ENCODE results near the gene CNTNAP5.

Gene CNTNAP5

GRCh38 chr2:124319577-124319976, 294.5 kb downstream of the CNTNAP5 start:
- H3K27ac ChIP-seq (ENCODE audit: low read length, poor library complexity, severe bottlenecking): no peak overlapping the region
- no peak overlapping the region for H3K9ac ChIP-seq (ENCODE audit: low read length)
- no peaks in the 10 kb centered on the region for H3K79me1 ChIP-seq (replicated peaks; ENCODE audit: low read length, poor library complexity, severe bottlenecking)
- H3K23ac ChIP-seq (ENCODE audit: low read length in 2 of 2): no peak overlapping the region
- H3K27me3 ChIP-seq (ENCODE audit: control insufficient read depth in 1 of 2, insufficient read depth in 1 of 2, low read length in 2 of 2): no peaks in the 10 kb centered on the region
- H2BK12ac ChIP-seq (ENCODE audit: low read length in 2 of 2): no peak overlapping the region
- no peak overlapping the region for H2AFZ ChIP-seq (ENCODE audit: low read depth, low read length)
- no peak overlapping the region for H3K14ac ChIP-seq (ENCODE audit: low read length in 2 of 2)
- no peaks in the 10 kb centered on the region for H3K4me1 ChIP-seq (ENCODE audit: control insufficient read depth, insufficient read depth, low read depth, low read length)
- H3K4me3 ChIP-seq (ENCODE audit: insufficient read depth in 1 of 2, low read depth in 1 of 2, low read length in 2 of 2): no peak overlapping the region
- no peak overlapping the region for H4K8ac ChIP-seq (ENCODE audit: low read length)
- DNase-seq: no peak
- no peak overlapping the region for H3K4me2 ChIP-seq (ENCODE audit: low read length, poor library complexity, severe bottlenecking)
- no peak overlapping the region for H2BK5ac ChIP-seq (ENCODE audit: low read depth, low read length, poor library complexity, severe bottlenecking)
- no peak overlapping the region for H2BK15ac ChIP-seq (ENCODE audit: low read depth, poor library complexity, severe bottlenecking)
- H4K91ac ChIP-seq (ENCODE audit: low read length): no peak overlapping the region
- H3K18ac ChIP-seq (ENCODE audit: low read depth in 1 of 2, low read length in 2 of 2): no peak overlapping the region
- WGBS: 71% methylated on average over 1 of the region's 3 CpGs
- no peak overlapping the region for H2BK120ac ChIP-seq (ENCODE audit: low read depth, low read length)
- H2AK5ac ChIP-seq (ENCODE audit: low read length, severe bottlenecking): no peak overlapping the region
- H3K36me3 ChIP-seq (ENCODE audit: control insufficient read depth in 1 of 2, insufficient read depth in 2 of 2, low read depth in 1 of 2, low read length in 2 of 2): no peaks in the 10 kb centered on the region
- H3K4ac ChIP-seq (ENCODE audit: low read depth in 1 of 2, low read length in 2 of 2): no peak overlapping the region
- no peaks in the 10 kb centered on the region for H3K9me3 ChIP-seq (ENCODE audit: control insufficient read depth, low read length)

- 55% methylated on average over 3 of the region's 5 CpGs for WGBS
Measured at GRCh38 chr2:124320051-124320688, 295.1 kb downstream of the CNTNAP5 start.

GRCh38 chr2:124323321-124323720, 298.2 kb downstream of the CNTNAP5 start:
- Histone ChIP-seq H2BK120ac (ENCODE audit: low read depth, low read length) (no peak overlapping the region), H2BK5ac (ENCODE audit: low read depth, low read length, poor library complexity, severe bottlenecking) (no peak overlapping the region), H3K18ac (ENCODE audit: low read depth in 1 of 2, low read length in 2 of 2) (no peak overlapping the region), H4K91ac (ENCODE audit: low read length) (no peak overlapping the region), H3K23ac (ENCODE audit: low read length in 2 of 2) (no peak overlapping the region), H2AFZ (ENCODE audit: low read depth, low read length) (no peak overlapping the region), H3K9ac (ENCODE audit: low read length) (no peak overlapping the region), H2BK15ac (ENCODE audit: low read depth, poor library complexity, severe bottlenecking) (no peak overlapping the region), H3K4ac (ENCODE audit: low read depth in 1 of 2, low read length in 2 of 2) (no peak overlapping the region), H3K27ac (ENCODE audit: low read length, poor library complexity, severe bottlenecking) (no peak overlapping the region), H3K4me3 (ENCODE audit: insufficient read depth in 1 of 2, low read depth in 1 of 2, low read length in 2 of 2) (no peak overlapping the region), H3K27me3 (ENCODE audit: control insufficient read depth in 1 of 2, insufficient read depth in 1 of 2, low read length in 2 of 2) (no peaks in the 10 kb centered on the region), H3K4me1 (ENCODE audit: control insufficient read depth, insufficient read depth, low read depth, low read length) (no peaks in the 10 kb centered on the region), H3K4me2 (ENCODE audit: low read length, poor library complexity, severe bottlenecking) (no peak overlapping the region), H3K36me3 (ENCODE audit: control insufficient read depth in 1 of 2, insufficient read depth in 2 of 2, low read depth in 1 of 2, low read length in 2 of 2) (no peaks in the 10 kb centered on the region), H3K79me1 (replicated peaks; ENCODE audit: low read length, poor library complexity, severe bottlenecking) (no peaks in the 10 kb centered on the region), H3K9me3 (ENCODE audit: control insufficient read depth, low read length) (no peaks in the 10 kb centered on the region), H2AK5ac (ENCODE audit: low read length, severe bottlenecking) (no peak overlapping the region), H4K8ac (ENCODE audit: low read length) (no peak overlapping the region), H3K14ac (ENCODE audit: low read length in 2 of 2) (no peak overlapping the region), H2BK12ac (ENCODE audit: low read length in 2 of 2) (no peak overlapping the region)
- WGBS: 63% methylated on average over 2 of the region's 2 CpGs
- peak; percentile 19 for DNase-seq

More at GRCh38 chr2:124320051-124320688, 295.1 kb downstream of the CNTNAP5 start:
- Histone ChIP-seq H3K4me2 (ENCODE audit: low read length, poor library complexity, severe bottlenecking) (no peak overlapping the region), H3K36me3 (ENCODE audit: control insufficient read depth in 1 of 2, insufficient read depth in 2 of 2, low read depth in 1 of 2, low read length in 2 of 2) (no peaks in the 10 kb centered on the region), H4K8ac (ENCODE audit: low read length) (no peak overlapping the region), H3K4me1 (ENCODE audit: control insufficient read depth, insufficient read depth, low read depth, low read length) (no peaks in the 10 kb centered on the region), H2BK120ac (ENCODE audit: low read depth, low read length) (no peak overlapping the region), H2BK12ac (ENCODE audit: low read length in 2 of 2) (no peak overlapping the region), H2BK5ac (ENCODE audit: low read depth, low read length, poor library complexity, severe bottlenecking) (no peak overlapping the region), H2AK5ac (ENCODE audit: low read length, severe bottlenecking) (no peak overlapping the region), H3K27me3 (ENCODE audit: control insufficient read depth in 1 of 2, insufficient read depth in 1 of 2, low read length in 2 of 2) (no peaks in the 10 kb centered on the region), H3K18ac (ENCODE audit: low read depth in 1 of 2, low read length in 2 of 2) (no peak overlapping the region), H4K91ac (ENCODE audit: low read length) (no peak overlapping the region), H3K9ac (ENCODE audit: low read length) (no peak overlapping the region), H3K27ac (ENCODE audit: low read length, poor library complexity, severe bottlenecking) (no peak overlapping the region), H3K4ac (ENCODE audit: low read depth in 1 of 2, low read length in 2 of 2) (no peak overlapping the region), H3K9me3 (ENCODE audit: control insufficient read depth, low read length) (no peaks in the 10 kb centered on the region), H3K23ac (ENCODE audit: low read length in 2 of 2) (no peak overlapping the region), H3K4me3 (ENCODE audit: insufficient read depth in 1 of 2, low read depth in 1 of 2, low read length in 2 of 2) (no peak overlapping the region), H3K79me1 (replicated peaks; ENCODE audit: low read length, poor library complexity, severe bottlenecking) (no peaks in the 10 kb centered on the region), H2AFZ (ENCODE audit: low read depth, low read length) (no peak overlapping the region), H3K14ac (ENCODE audit: low read length in 2 of 2) (no peak overlapping the region), H2BK15ac (ENCODE audit: low read depth, poor library complexity, severe bottlenecking) (no peak overlapping the region)
- DNase-seq: no peak

GRCh38 chr2:124325667-124326440, 300.8 kb downstream of the CNTNAP5 start:
- H2BK15ac ChIP-seq (ENCODE audit: low read depth, poor library complexity, severe bottlenecking): no peak overlapping the region
- no peaks in the 10 kb centered on the region for H3K9me3 ChIP-seq (ENCODE audit: control insufficient read depth, low read length)
- H3K79me1 ChIP-seq (replicated peaks; ENCODE audit: low read length, poor library complexity, severe bottlenecking): no peaks in the 10 kb centered on the region
- no peak overlapping the region for H3K4ac ChIP-seq (ENCODE audit: low read depth in 1 of 2, low read length in 2 of 2)
- H3K9ac ChIP-seq (ENCODE audit: low read length): no peak overlapping the region
- H3K27me3 ChIP-seq (ENCODE audit: control insufficient read depth in 1 of 2, insufficient read depth in 1 of 2, low read length in 2 of 2): no peaks in the 10 kb centered on the region
- no peak overlapping the region for H2BK120ac ChIP-seq (ENCODE audit: low read depth, low read length)
- no peak overlapping the region for H4K8ac ChIP-seq (ENCODE audit: low read length)
- H3K4me2 ChIP-seq (ENCODE audit: low read length, poor library complexity, severe bottlenecking): no peak overlapping the region
- no peaks in the 10 kb centered on the region for H3K4me1 ChIP-seq (ENCODE audit: control insufficient read depth, insufficient read depth, low read depth, low read length)
- H2BK5ac ChIP-seq (ENCODE audit: low read depth, low read length, poor library complexity, severe bottlenecking): no peak overlapping the region
- H3K18ac ChIP-seq (ENCODE audit: low read depth in 1 of 2, low read length in 2 of 2): no peak overlapping the region
- no peak overlapping the region for H3K23ac ChIP-seq (ENCODE audit: low read length in 2 of 2)
- no peak overlapping the region for H3K27ac ChIP-seq (ENCODE audit: low read length, poor library complexity, severe bottlenecking)
- no peak overlapping the region for H2AK5ac ChIP-seq (ENCODE audit: low read length, severe bottlenecking)
- no peak for DNase-seq
- no peaks in the 10 kb centered on the region for H3K36me3 ChIP-seq (ENCODE audit: control insufficient read depth in 1 of 2, insufficient read depth in 2 of 2, low read depth in 1 of 2, low read length in 2 of 2)
- H2BK12ac ChIP-seq (ENCODE audit: low read length in 2 of 2): no peak overlapping the region
- no peak overlapping the region for H3K4me3 ChIP-seq (ENCODE audit: insufficient read depth in 1 of 2, low read depth in 1 of 2, low read length in 2 of 2)
- WGBS: 60% methylated on average over 1 of the region's 3 CpGs
- H4K91ac ChIP-seq (ENCODE audit: low read length): no peak overlapping the region
- no peak overlapping the region for H2AFZ ChIP-seq (ENCODE audit: low read depth, low read length)
- H3K14ac ChIP-seq (ENCODE audit: low read length in 2 of 2): no peak overlapping the region
